Activated CD4-positive, alpha-beta T cell treated with anti-CD3 and anti-CD28 coated beads, Interleukin-2, amount 50 U/mL, for 24 hours (primary cell): ENCODE data around the gene FERMT1.
"Not testable (repeated sequence)": the region's sequence is repeated elsewhere in the genome, so short reads cannot be mapped to it uniquely, and the experiment has no call there.

Experiments
- DNase-seq, 2 donors: peaks; one replicate each; pipeline ENCODE4 v3.0.0-alpha.2; 2020; ENCODE audit warnings: low read depth in 1 of 2, low spot score in 1 of 2

FERMT1 gene

DNA sequence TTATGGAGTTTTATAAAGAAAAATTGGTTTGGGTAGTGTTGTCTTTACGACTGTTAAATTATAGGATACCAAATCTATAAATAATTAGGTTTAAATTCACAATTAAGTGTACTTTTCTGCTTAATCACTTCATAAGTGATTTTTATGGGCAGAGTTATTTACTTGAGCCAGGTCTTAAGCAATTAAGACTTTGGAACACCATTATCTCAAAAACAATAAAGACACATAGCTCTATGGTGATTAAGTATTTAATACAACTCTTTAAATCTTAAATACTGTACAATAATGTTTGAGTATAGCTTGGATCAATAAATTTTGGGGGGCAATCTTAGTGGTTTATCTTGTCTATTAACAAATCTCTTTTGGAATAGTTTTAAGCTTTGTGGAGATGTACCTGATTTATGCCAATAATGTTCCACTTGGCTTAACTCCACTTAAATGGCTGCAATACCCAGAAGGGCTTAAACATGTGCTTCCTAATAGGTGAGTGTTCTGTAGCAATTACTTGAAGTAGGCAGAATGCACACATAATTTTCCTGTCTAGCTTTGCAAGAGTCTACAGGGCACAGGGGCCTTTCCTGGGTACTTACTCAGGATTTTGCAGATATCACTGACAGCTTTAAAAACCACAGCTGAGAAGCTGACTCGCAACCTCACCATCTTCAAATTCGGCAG lies 7.5 kb downstream of the FERMT1 start:
- no peak for DNase-seq

DNA sequence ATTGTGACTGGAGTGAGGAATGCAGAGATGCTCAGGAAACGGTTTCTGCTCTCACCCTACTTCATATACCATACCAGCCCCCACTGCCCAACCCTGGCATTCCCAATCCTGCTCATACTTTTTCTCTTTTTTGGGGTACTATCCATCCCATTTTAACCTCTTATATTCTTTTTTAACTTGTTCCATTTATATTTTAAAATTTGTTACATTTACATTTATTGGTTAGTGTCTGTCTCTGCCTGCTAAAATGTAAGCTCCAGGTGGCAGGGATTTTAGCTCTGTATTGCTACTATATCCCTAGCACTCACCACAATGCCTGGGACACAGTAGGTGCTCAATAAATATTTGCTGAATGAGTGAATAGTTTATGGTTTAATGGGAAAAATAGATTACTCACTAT lies 8.1 kb downstream of the FERMT1 start:
- no peak for DNase-seq

DNA sequence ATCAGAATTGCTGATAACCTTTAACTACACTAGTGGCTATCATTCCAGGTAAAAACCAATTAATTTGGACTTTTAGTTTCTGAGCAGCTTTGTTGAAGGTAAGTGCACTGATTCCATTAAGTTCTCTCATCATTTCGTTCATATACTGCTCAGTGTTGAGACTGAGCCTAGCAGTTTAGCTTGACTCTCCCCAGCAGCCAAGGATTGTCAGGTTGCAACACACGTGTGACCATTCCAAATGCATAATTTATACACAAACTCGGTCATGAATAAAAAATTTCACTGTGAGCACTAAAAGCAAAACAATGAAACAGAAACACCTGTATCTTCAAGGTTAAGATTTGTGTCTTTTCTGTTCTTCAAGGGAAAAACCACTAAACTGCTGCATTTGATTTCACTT lies 8.9 kb downstream of the FERMT1 start:
- no peak for DNase-seq

DNA sequence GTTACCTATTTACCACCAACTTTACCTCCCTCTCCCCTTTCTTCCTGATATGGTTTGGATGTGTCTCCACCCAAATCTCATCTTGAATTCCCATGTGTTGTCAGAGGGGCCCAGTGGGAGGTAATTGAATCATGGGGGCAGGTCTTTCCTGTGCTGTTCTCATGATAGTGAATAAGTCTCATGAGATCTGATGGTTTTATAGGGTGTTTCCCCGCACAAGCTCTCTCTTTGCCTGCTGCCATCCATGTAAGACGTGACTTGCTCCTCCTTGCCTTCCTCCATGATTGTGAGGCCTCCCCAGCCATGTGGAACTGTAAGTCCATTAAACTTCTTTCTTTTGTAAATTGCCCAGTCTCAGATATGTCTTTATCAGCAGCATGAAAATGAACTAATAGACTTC lies 9.9 kb downstream of the FERMT1 start:
- DNase-seq: not testable (repeated sequence)

DNA sequence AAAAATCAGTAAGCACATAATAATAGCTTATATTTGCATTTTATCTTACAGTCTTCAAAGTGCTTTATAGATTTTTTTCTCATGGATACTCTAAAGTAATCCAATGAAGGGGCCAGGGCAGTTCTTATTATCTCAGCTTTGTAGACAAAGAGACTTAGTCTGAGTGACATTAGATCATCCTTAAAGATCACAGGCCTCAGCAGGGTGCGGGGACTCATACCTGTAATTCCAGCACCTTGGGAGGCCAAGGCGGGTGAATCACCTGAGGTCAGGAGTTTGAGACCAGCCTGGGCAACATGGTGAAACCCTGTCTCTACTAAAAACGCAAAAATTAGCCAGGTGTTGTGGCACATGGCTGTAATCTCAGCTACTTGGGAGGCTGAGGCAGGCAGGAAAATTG lies 14.5 kb downstream of the FERMT1 start:
- DNase-seq: no peak

DNA sequence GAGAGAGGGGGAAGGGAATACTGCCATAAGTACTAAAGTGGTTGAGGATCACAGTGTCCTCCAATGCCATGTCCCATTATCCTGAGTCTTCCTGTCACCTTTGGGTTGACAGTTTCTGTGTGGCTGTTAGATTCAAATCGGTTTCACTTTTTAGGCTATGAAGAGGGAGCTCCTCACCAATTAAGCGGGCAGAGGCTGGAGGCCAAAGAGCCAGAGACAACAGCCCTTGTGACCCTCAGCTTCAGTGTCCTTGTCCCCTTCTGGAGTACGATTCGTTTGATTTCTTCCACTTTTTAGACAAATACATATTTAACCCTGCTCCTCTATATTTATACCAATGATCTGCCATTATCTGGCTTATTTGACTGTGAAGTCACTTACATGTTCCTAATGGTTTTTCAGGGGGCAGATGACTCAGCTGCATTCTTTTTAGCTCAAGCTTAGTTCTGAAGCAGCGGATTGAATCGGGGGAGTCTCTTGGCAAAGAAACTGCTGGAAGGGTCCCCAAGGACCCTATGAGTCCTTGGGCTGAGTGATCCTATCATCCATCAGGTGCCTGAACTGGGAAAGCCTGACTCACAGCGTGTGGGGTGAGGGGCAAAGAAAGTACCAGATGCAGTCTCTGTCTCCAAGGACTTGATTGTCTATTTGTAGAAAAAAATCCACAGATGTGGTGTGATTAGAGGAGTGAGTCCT lies 18.2 kb downstream of the FERMT1 start:
- DNase-seq: no peak

DNA sequence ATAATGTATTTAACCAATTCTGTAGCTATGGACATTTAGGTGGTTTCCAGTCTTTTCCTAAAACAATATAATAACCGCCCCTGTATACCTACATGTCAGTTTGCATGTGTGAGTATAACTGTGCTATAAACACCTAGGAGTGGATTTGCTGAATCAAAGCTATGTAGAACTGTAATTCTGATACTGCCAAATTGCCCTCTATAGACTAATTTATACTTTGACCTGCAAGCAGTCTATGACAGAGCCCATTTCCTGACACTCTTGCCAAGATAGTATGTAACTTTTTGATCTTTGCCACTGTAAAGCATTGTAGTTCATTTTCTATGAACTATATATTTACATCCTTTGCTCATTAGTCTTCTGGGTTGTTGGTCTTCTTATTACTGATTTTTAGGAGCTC lies 19.5 kb downstream of the FERMT1 start:
- no peak for DNase-seq

DNA sequence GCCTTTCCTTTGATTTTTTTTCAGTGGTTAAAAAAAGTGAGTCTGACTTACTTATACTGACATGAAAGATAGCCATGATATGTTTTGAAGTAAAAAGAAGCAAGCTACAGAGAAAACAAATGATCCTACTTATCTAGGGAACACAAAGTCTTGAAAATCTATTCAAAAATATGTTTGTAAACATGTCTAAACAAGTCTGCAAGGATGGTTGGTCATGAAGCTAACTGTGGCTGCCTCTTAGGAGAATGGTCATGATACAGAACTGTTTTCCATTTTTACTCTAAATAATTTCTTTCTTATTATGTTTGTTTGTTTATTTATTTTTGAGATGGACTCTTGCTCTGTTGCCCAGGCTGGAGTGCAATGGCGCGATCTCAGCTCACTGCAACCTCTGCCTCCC lies 21.5 kb downstream of the FERMT1 start:
- DNase-seq: no peak

DNA sequence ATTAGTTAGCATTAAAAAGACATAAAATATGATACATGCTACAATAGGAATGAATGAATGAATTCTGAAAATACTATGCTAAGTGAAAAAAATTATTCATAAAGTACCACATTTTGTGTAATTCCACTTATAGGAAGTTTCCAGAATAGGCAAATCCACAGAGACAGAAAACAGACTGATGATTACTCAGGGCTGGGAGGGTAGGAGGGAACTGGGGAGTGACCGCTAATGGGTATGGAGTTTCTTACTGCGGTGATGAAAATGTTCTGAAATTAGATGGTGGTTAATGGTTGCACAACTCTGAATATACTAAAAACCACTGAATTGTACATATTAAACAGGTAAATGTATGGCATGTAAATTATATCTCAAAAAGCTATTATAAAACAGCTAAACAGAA lies 22.6 kb downstream of the FERMT1 start:
- no peak for DNase-seq

DNA sequence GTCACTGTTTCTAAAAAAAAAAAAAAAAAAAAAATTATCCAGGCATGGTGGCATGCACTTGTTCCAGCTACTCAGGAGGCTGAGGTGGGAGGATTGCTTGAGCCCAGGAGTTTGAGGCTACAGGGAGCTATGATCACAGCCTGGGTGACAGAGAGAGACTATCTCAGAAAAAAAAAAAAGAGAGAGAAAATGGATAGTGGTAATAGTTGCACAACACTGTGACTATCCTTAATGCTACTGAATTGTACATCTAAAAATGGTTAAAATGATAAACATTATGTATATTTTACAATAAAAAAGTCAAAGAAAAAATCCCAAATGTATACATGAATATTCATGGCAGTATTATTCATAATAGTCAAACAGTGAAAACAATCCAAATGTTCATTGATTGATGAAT lies 23.0 kb downstream of the FERMT1 start:
- DNase-seq: no peak

DNA sequence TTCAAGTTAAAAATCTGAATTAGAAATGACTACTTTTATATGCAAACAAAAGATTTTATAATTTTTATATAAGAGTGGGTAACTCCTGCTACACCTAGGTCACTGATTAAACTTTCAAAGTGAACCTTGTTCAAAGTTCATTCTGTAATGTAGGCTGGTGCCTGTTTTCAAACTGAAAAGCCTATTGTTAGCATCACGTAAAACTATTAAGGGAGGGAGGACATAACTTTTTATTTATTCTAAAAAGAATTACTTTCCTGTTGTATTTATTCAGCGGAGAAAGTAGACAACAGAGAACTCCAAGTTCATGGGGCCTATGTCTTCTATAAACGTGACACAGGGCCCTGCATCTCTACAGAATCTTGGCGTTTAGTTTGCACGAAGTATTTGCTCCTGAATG lies 27.4 kb downstream of the FERMT1 start:
- DNase-seq: no peak

DNA sequence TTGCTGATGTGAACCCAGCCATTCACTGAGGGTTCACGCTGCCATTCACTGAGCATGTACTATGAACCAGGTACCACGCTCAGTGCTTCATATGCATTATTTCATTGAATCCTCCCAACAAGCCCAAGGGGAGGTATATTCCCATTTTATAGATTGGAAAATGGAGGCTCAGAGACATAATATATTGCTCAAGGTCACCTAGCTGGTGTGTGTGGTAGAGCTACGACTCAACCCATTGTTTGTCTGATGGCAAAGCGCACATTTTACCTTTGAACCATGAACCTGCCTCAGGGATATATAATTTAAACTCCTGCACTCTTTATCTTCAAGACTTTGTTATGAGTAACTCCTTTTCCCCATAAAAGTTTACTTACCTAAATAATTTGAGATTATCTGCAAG lies 28.3 kb downstream of the FERMT1 start:
- DNase-seq: no peak

DNA sequence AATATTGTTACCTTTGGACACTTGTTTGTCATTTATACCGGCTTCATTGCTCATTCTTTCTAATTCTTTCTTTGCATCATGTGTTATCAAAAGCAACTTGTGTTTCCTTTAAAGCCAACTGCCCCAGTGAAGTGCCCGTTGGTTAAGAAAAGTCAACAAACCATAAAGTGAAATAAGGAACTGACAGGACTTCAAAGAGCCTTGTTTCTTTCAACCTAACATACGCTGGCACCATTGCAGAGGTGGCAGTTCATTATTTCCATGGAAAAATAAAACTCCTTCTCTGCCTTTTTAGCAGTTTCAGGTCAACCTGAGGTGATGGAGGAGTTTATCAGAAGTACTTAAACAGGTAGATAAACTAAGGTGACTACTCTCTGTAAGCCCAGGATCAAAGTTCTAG lies 28.8 kb downstream of the FERMT1 start:
- DNase-seq: no peak

DNA sequence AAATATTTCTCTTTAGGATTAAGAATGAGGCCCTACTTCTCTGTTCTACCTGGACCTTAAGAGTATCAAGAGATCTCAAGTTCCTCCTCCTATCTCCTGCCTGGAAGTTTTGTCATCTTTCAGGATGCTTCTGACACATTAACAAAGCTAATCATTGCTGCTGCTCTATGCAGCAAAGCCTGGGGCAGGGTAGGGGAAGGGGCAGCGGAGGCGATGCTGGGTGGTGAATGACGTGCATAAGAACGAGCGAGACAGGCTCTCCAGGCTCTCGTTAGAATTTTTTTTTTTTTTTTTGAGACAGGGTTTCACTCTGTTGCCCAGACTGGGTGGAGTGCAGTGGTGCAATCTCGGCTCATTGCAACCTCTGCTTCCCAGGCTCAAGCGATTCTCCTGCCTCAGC lies 31.2 kb downstream of the FERMT1 start:
- no peak for DNase-seq

DNA sequence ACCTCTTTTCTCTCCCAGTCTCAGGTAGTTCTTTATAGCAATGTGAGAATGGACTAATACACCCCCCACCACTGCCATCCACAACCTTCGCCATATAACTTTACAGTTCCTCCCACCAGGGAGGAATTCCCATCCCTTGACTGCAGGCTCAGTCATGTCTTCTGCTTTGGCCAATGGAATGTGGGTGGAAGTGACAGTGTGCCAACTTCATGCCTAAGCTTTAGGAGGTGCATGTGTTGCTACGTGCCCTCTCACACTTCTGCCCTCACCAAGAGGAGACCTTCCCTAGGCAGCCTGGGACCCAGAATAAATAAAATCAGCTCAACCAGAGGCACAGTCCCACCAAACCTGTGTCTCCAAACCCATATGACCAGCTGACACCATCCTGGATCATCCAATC lies 36.0 kb downstream of the FERMT1 start:
- DNase-seq: no peak

DNA sequence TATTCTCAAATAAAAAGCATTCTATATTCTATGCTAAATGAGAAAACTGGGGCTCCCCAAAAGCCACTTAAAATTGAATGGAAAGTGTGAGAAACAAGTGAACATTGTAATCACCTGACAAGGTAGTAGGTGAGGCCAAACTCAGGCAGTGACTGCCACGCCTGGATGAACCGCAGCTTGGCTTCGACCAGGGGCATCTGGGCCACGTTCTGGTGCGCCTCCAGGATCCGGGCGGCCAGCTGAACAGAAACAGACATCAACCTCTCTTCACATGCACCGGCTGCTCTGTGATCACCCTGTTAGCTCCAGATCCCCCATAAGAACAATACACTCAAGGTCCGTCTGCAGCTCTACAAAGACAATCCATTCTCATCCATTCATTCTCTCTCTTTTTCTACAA lies 38.9 kb downstream of the FERMT1 start:
- DNase-seq: no peak

DNA sequence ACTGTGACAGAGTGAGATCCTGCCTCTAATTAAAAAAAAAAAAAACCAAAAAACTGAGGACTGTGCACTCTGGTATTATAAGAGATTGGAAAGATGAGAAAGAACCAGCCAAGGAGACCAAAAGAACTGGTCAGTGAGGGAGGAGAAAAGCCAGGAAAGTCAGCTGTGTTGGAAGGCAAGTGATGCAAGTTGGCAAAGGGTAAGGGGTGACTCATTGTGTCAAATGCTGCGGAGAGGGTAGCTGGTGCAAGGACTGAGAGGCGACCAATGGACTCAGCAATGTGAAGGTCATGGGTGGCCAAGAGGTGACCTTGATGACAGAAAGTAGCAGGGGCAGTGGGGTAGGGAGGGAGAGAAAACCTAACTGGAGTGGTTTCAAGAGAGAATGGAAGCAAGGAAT lies 41.6 kb downstream of the FERMT1 start:
- no peak for DNase-seq

DNA sequence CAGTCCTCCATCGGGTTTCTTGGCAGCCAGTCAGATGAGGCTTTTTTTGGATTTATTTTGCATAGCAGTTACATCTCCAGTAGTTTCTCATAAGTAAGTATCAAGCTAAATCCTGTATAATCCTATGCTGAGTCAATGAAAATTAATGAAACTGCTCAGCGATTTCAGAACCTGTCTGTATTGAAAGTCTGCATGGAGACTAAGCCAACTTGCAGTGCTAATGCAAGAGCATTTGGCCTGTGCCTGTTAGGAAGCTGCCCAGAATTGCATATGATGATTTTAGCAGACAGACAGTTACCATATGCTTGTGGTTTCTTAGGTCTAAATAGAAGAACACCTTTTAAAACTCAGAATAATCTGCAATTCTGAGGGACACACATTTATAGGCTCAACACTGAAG lies 43.8 kb downstream of the FERMT1 start:
- no peak for DNase-seq

DNA sequence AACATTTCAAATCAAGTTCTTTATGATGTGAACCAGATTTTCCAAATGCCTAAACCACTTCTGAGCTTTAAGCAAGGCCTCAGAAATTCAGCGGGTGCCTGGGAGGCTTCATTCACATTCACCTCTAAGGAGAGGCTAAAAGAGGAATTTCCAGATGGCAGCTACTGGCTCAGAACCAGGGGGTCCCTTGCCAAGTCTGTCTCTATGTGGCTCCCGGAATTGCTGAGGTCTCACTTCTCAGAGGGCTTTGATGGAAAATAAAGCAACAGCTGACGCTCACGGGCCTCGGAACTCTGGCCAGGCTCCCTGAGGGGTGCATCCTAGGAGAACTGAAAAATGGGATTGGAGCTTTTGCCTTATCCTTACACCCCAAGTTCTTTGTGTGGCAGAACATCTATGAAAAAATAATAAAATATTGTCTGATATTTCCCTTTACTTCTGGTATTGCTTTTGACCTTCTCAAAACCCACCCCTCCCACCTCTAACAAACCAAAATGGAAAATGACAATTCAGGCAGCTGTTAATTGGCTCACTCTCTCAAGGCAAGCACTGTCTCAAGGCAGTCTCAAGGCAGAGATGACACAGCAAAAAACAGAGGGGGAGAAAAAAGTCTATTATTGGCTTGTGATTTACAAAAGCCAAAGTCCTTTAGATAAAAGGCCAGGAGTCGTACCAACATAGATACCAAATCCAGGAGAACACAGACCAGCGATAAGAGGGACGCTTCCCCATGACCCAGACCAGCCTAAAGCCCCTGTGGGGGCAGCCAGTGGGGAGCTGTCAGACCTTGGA lies 47.2 kb downstream of the FERMT1 start:
- no peak for DNase-seq

DNA sequence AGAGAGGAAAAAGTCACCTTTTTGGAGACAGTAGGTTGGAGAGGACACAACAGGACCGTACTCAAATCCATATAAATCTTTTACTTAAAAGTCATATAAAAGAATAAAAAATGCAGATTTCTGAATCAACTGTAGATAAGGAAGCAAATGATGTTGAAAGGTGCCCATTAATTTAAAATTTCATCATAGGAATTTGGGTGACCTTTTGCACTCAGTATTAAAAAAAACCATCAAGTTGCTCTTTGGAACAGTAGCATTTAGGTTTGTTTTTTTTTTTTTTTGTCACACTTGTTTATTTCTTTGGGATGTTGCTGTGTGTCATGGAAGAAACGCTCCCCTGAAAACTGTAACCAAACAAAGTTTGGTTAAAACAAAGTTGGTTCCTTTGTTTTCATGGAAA lies 48.0 kb downstream of the FERMT1 start:
- no peak for DNase-seq

DNA sequence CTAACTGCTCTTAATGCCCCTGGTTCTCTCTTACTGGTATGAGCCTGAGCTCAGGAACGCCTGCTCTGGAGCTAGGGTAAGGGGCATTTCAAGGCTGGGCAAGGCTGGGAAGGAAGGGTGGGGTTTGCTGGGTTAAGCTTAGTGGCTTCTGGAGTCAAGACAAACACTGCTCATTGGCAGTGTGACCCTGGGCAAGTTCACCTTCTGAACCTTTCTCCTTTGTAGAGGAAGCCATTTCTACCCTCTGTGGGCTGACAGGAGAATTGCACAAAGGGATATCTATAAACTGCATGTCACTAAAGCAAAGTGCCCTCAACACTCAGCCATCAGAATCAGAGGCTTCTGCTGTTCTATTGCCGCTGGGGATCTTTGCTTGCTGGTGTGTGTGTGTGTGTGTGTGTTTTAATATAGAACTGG lies 48.7 kb downstream of the FERMT1 start:
- no peak for DNase-seq
